Measurements from ENCODE around the gene MMP25.

MMP25 gene

GRCh38 chr16:3032624-3033023, 13.7 kb upstream of the MMP25 start:
- no peak overlapping the region for H3K4me2 ChIP-seq (ENCODE audit: low read depth, low read length, poor library complexity, severe bottlenecking)

GRCh38 chr16:3035289-3035971, 10.9 kb upstream of the MMP25 start:
- H3K4me2 ChIP-seq (ENCODE audit: low read depth, low read length, poor library complexity, severe bottlenecking), result no peak overlapping the region

More at GRCh38 chr16:3032624-3033023, 13.7 kb upstream of the MMP25 start:
- H4K20me1 ChIP-seq (ENCODE audit: insufficient read depth, low read length, poor library complexity, severe bottlenecking), result no peaks in the 10 kb centered on the region
- no peaks in the 10 kb centered on the region for H3F3A ChIP-seq (ENCODE audit: low read depth)
- H3K79me2 ChIP-seq (ENCODE audit: insufficient read depth, low read length), result no peaks in the 10 kb centered on the region
- TF ChIP-seq, protein P1, sequence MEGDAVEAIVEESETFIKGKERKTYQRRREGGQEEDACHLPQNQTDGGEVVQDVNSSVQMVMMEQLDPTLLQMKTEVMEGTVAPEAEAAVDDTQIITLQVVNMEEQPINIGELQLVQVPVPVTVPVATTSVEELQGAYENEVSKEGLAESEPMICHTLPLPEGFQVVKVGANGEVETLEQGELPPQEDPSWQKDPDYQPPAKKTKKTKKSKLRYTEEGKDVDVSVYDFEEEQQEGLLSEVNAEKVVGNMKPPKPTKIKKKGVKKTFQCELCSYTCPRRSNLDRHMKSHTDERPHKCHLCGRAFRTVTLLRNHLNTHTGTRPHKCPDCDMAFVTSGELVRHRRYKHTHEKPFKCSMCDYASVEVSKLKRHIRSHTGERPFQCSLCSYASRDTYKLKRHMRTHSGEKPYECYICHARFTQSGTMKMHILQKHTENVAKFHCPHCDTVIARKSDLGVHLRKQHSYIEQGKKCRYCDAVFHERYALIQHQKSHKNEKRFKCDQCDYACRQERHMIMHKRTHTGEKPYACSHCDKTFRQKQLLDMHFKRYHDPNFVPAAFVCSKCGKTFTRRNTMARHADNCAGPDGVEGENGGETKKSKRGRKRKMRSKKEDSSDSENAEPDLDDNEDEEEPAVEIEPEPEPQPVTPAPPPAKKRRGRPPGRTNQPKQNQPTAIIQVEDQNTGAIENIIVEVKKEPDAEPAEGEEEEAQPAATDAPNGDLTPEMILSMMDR (conservative IDR thresholded peaks at IDR 0.05; ENCODE audit: low read length), result no peak
- no peak for TF ChIP-seq EZH2phosphoT487 (IDR thresholded peaks at IDR 0.05; ENCODE audit: borderline replicate concordance)
- no peak overlapping the region for H3K4me3 ChIP-seq (ENCODE audit: low read length, poor library complexity, severe bottlenecking)
- H3K4me1 ChIP-seq (ENCODE audit: insufficient read depth, low read length, poor library complexity, severe bottlenecking), result no peaks in the 10 kb centered on the region
- no peak overlapping the region for H2AFZ ChIP-seq (ENCODE audit: low read length)
- no peaks in the 10 kb centered on the region for H3K9me3 ChIP-seq (ENCODE audit: insufficient read depth, low read depth, low read length)
- no peak overlapping the region for H3K9ac ChIP-seq (ENCODE audit: low read depth, low read length, poor library complexity, severe bottlenecking)
- no peaks in the 10 kb centered on the region for H3K36me3 ChIP-seq (ENCODE audit: insufficient read depth, low read length)
- H3K9me2 ChIP-seq (replicated peaks; ENCODE audit: low read depth, low read length), result no peaks in the 10 kb centered on the region
- no peaks in the 10 kb centered on the region for H3K27me3 ChIP-seq (ENCODE audit: insufficient read depth, low read length, poor library complexity, severe bottlenecking)

DNA sequence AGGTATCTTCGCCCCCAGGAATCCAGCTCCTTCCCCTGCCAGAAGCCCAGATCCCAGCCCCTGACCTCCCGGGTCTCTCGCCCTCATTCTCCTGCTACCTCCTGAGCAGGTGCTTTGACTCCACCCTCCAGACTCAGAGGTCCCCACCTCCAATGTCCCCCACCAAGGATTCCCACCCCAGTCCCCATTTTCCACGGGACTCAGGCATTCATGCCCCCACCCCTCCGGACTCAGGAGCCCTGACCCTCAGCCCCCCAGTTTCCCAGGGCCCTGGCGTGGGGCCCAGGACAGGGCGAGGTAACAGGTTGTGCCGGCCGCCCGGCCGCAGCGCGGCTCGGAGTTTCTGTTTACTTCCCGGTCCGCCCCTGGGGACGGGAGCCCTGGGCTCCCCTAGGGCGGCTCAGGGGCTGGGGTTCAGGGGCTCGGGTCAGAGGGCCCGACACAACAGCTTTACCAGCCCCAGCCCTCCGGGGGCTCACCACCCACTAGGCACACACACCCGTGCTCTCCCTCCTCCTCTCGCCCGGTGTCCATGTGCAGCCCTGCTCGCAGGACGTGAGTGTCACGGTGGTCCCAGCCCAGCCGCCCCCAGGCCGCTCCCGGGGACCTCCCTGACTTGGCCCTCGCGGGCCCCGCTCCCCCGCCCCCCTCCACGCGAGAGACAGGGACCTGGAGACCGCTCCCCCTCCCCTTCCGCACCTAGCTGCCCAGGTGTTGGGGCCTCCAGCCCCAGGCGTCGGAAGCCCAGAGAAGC, 10.2 kb upstream of the MMP25 start:
- H3K4me1 ChIP-seq (ENCODE audit: insufficient read depth, low read length, poor library complexity, severe bottlenecking), result no peaks in the 10 kb centered on the region
- H3K9ac ChIP-seq (ENCODE audit: low read depth, low read length, poor library complexity, severe bottlenecking), result no peak overlapping the region

More at GRCh38 chr16:3035289-3035971, 10.9 kb upstream of the MMP25 start:
- no peaks in the 10 kb centered on the region for H3K36me3 ChIP-seq (ENCODE audit: insufficient read depth, low read length)
- no peak overlapping the region for H3K4me3 ChIP-seq (ENCODE audit: low read length, poor library complexity, severe bottlenecking)
- H3K9ac ChIP-seq (ENCODE audit: low read depth, low read length, poor library complexity, severe bottlenecking), result no peak overlapping the region
- no peak overlapping the region for H2AFZ ChIP-seq (ENCODE audit: low read length)
- H3K79me2 ChIP-seq (ENCODE audit: insufficient read depth, low read length), result no peaks in the 10 kb centered on the region
- TF ChIP-seq EZH2phosphoT487 (IDR thresholded peaks at IDR 0.05; ENCODE audit: borderline replicate concordance), result no peak
- TF ChIP-seq, protein P1 (conservative IDR thresholded peaks at IDR 0.05; ENCODE audit: low read length), result no peak
- no peaks in the 10 kb centered on the region for H3K9me3 ChIP-seq (ENCODE audit: insufficient read depth, low read depth, low read length)
- H3K9me2 ChIP-seq (replicated peaks; ENCODE audit: low read depth, low read length), result no peaks in the 10 kb centered on the region
- no peaks in the 10 kb centered on the region for H3K27me3 ChIP-seq (ENCODE audit: insufficient read depth, low read length, poor library complexity, severe bottlenecking)
- no peaks in the 10 kb centered on the region for H3K4me1 ChIP-seq (ENCODE audit: insufficient read depth, low read length, poor library complexity, severe bottlenecking)
- no peaks in the 10 kb centered on the region for H3F3A ChIP-seq (ENCODE audit: low read depth)
- no peaks in the 10 kb centered on the region for H4K20me1 ChIP-seq (ENCODE audit: insufficient read depth, low read length, poor library complexity, severe bottlenecking)

More for the DNA sequence above, 10.2 kb upstream of the MMP25 start:
- no peak overlapping the region for H3K4me3 ChIP-seq (ENCODE audit: low read length, poor library complexity, severe bottlenecking)
- H3K9me2 ChIP-seq (replicated peaks; ENCODE audit: low read depth, low read length), result no peaks in the 10 kb centered on the region
- H3K9me3 ChIP-seq (ENCODE audit: insufficient read depth, low read depth, low read length), result no peaks in the 10 kb centered on the region
- H2AFZ ChIP-seq (ENCODE audit: low read length), result no peak overlapping the region
- H3K79me2 ChIP-seq (ENCODE audit: insufficient read depth, low read length), result no peaks in the 10 kb centered on the region
- TF ChIP-seq, protein P1 (conservative IDR thresholded peaks at IDR 0.05; ENCODE audit: low read length), result no peak
- no peak for TF ChIP-seq EZH2phosphoT487 (IDR thresholded peaks at IDR 0.05; ENCODE audit: borderline replicate concordance)
- H3F3A ChIP-seq (ENCODE audit: low read depth), result no peaks in the 10 kb centered on the region
- H3K36me3 ChIP-seq (ENCODE audit: insufficient read depth, low read length), result no peaks in the 10 kb centered on the region
- no peaks in the 10 kb centered on the region for H3K27me3 ChIP-seq (ENCODE audit: insufficient read depth, low read length, poor library complexity, severe bottlenecking)
- no peaks in the 10 kb centered on the region for H4K20me1 ChIP-seq (ENCODE audit: insufficient read depth, low read length, poor library complexity, severe bottlenecking)
- no peak overlapping the region for H3K4me2 ChIP-seq (ENCODE audit: low read depth, low read length, poor library complexity, severe bottlenecking)
